ENCODE measurements around the gene BRAT1.

The BRAT1 gene

GRCh38 chr7:2542011-2542915 is 13.1 kb downstream of the BRAT1 start:
- Histone ChIP-seq H3K9me3 (ENCODE audit: insufficient read depth, low read depth, low read length) (peaks cover 3% of the 10 kb centered on the region), H3K36me3 (ENCODE audit: control insufficient read depth in 1 of 2, insufficient read depth in 2 of 2, low read length in 2 of 2) (peaks cover 80 to 81% of the 10 kb centered on the region in 2 experiments), H3K27ac (ENCODE audit: low read depth, low read length) (no peak overlapping the region), H3K4me3 (ENCODE audit: low read depth, low read length) (no peak overlapping the region), H3K4me1 (ENCODE audit: control insufficient read depth in 1 of 2, insufficient read depth in 2 of 2, low read length in 2 of 2) (no peaks in the 10 kb centered on the region), H3K4ac (ENCODE audit: low read depth, low read length) (no peak overlapping the region), H4K8ac (ENCODE audit: low read depth, low read length) (no peak overlapping the region), H2AK5ac (ENCODE audit: low read length) (no peak overlapping the region), H3K79me2 (ENCODE audit: control insufficient read depth, insufficient read depth, low read length, poor library complexity) (no peaks in the 10 kb centered on the region), H3K27me3 (ENCODE audit: insufficient read depth, low read length) (no peaks in the 10 kb centered on the region), H4K91ac (ENCODE audit: low read depth, low read length) (no peak overlapping the region), H3K23ac (ENCODE audit: low read length) (no peak overlapping the region), H2BK5ac (ENCODE audit: low read depth, low read length, poor library complexity) (no peak overlapping the region), H3K9ac (ENCODE audit: low read length) (no peak overlapping the region), H3K14ac (ENCODE audit: low read length) (no peak overlapping the region), H2BK12ac (ENCODE audit: low read length) (no peak overlapping the region), H2BK120ac (ENCODE audit: insufficient read depth, low read length, poor library complexity) (no peak overlapping the region), H3K79me1 (ENCODE audit: low read length) (no peaks in the 10 kb centered on the region), H3K18ac (ENCODE audit: low read length) (no peak overlapping the region), H4K12ac (ENCODE audit: low read depth, low read length) (no peak overlapping the region), H2AFZ (ENCODE audit: insufficient read depth, low read length, poor library complexity) (no peak overlapping the region), H3K4me2 (ENCODE audit: low read length) (no peak overlapping the region)
- DNase-seq = no peak
- WGBS (ENCODE audit: extremely low coverage, insufficient coverage, insufficient read length) = no CpG with 5 or more reads among the region's 25 CpGs

- Histone ChIP-seq H4K12ac (ENCODE audit: low read depth, low read length) (no peak overlapping the region), H3K4me3 (ENCODE audit: low read depth, low read length) (no peak overlapping the region), H2BK12ac (ENCODE audit: low read length) (no peak overlapping the region), H3K23ac (ENCODE audit: low read length) (no peak overlapping the region), H2AFZ (ENCODE audit: insufficient read depth, low read length, poor library complexity) (no peak overlapping the region), H2BK5ac (ENCODE audit: low read depth, low read length, poor library complexity) (no peak overlapping the region), H3K14ac (ENCODE audit: low read length) (no peak overlapping the region), H3K79me1 (ENCODE audit: low read length) (no peaks in the 10 kb centered on the region), H2AK5ac (ENCODE audit: low read length) (no peak overlapping the region), H3K36me3 (ENCODE audit: control insufficient read depth in 1 of 2, insufficient read depth in 2 of 2, low read length in 2 of 2) (peaks cover 74% of the 10 kb centered on the region in 2 experiments), H3K9ac (ENCODE audit: low read length) (no peak overlapping the region), H2BK120ac (ENCODE audit: insufficient read depth, low read length, poor library complexity) (no peak overlapping the region), H3K4me2 (ENCODE audit: low read length) (no peak overlapping the region), H3K4ac (ENCODE audit: low read depth, low read length) (no peak overlapping the region), H3K4me1 (ENCODE audit: control insufficient read depth in 1 of 2, insufficient read depth in 2 of 2, low read length in 2 of 2) (no peaks in the 10 kb centered on the region), H4K91ac (ENCODE audit: low read depth, low read length) (no peak overlapping the region), H3K18ac (ENCODE audit: low read length) (no peak overlapping the region), H3K79me2 (ENCODE audit: control insufficient read depth, insufficient read depth, low read length, poor library complexity) (no peaks in the 10 kb centered on the region), H3K9me3 (ENCODE audit: insufficient read depth, low read depth, low read length) (peaks cover 3% of the 10 kb centered on the region), H3K27ac (ENCODE audit: low read depth, low read length) (no peak overlapping the region), H3K27me3 (ENCODE audit: insufficient read depth, low read length) (no peaks in the 10 kb centered on the region), H4K8ac (ENCODE audit: low read depth, low read length) (no peak overlapping the region)
- no CpG with 5 or more reads among the region's 40 CpGs for WGBS (ENCODE audit: extremely low coverage, insufficient coverage, insufficient read length)
- no peak for DNase-seq
These were observed 13.9 kb downstream of the BRAT1 start for GRCh38 chr7:2541291-2542010.

GRCh38 chr7:2540641-2541051 is 14.7 kb downstream of the BRAT1 start:
- Histone ChIP-seq H3K18ac (ENCODE audit: low read length) (no peak overlapping the region), H3K4me1 (ENCODE audit: control insufficient read depth in 1 of 2, insufficient read depth in 2 of 2, low read length in 2 of 2) (no peaks in the 10 kb centered on the region), H4K12ac (ENCODE audit: low read depth, low read length) (no peak overlapping the region), H4K91ac (ENCODE audit: low read depth, low read length) (no peak overlapping the region), H3K79me1 (ENCODE audit: low read length) (no peaks in the 10 kb centered on the region), H3K4me2 (ENCODE audit: low read length) (no peak overlapping the region), H3K9me3 (ENCODE audit: insufficient read depth, low read depth, low read length) (peaks cover 3% of the 10 kb centered on the region), H2AK5ac (ENCODE audit: low read length) (no peak overlapping the region), H3K27me3 (ENCODE audit: insufficient read depth, low read length) (no peaks in the 10 kb centered on the region), H2BK120ac (ENCODE audit: insufficient read depth, low read length, poor library complexity) (no peak overlapping the region), H4K8ac (ENCODE audit: low read depth, low read length) (no peak overlapping the region), H3K9ac (ENCODE audit: low read length) (no peak overlapping the region), H2BK12ac (ENCODE audit: low read length) (no peak overlapping the region), H2BK5ac (ENCODE audit: low read depth, low read length, poor library complexity) (no peak overlapping the region), H3K36me3 (ENCODE audit: control insufficient read depth in 1 of 2, insufficient read depth in 2 of 2, low read length in 2 of 2) (peaks cover 67 to 68% of the 10 kb centered on the region in 2 experiments), H3K23ac (ENCODE audit: low read length) (no peak overlapping the region), H3K27ac (ENCODE audit: low read depth, low read length) (no peak overlapping the region), H3K14ac (ENCODE audit: low read length) (no peak overlapping the region), H3K4ac (ENCODE audit: low read depth, low read length) (no peak overlapping the region), H3K79me2 (ENCODE audit: control insufficient read depth, insufficient read depth, low read length, poor library complexity) (no peaks in the 10 kb centered on the region), H3K4me3 (ENCODE audit: low read depth, low read length) (no peak overlapping the region), H2AFZ (ENCODE audit: insufficient read depth, low read length, poor library complexity) (no peak overlapping the region)
- no peak for DNase-seq
- no CpG with 5 or more reads among the region's 19 CpGs for WGBS (ENCODE audit: extremely low coverage, insufficient coverage, insufficient read length)

GRCh38 chr7:2540133-2540532 is 15.2 kb downstream of the BRAT1 start:
- no peak overlapping the region for H2BK12ac ChIP-seq (ENCODE audit: low read length)
- no peaks in the 10 kb centered on the region for H3K79me2 ChIP-seq (ENCODE audit: control insufficient read depth, insufficient read depth, low read length, poor library complexity)
- H2BK120ac ChIP-seq (ENCODE audit: insufficient read depth, low read length, poor library complexity) = no peak overlapping the region
- no peak overlapping the region for H2AFZ ChIP-seq (ENCODE audit: insufficient read depth, low read length, poor library complexity)
- H3K36me3 ChIP-seq (ENCODE audit: control insufficient read depth in 1 of 2, insufficient read depth in 2 of 2, low read length in 2 of 2) = peaks cover 64 to 66% of the 10 kb centered on the region in 2 experiments
- H3K27me3 ChIP-seq (ENCODE audit: insufficient read depth, low read length) = no peaks in the 10 kb centered on the region
- no peak overlapping the region for H3K14ac ChIP-seq (ENCODE audit: low read length)
- H3K18ac ChIP-seq (ENCODE audit: low read length) = no peak overlapping the region
- H3K79me1 ChIP-seq (ENCODE audit: low read length) = no peaks in the 10 kb centered on the region
- no CpG with 5 or more reads among the region's 7 CpGs for WGBS (ENCODE audit: extremely low coverage, insufficient coverage, insufficient read length)
- H4K91ac ChIP-seq (ENCODE audit: low read depth, low read length) = no peak overlapping the region
- no peak overlapping the region for H4K12ac ChIP-seq (ENCODE audit: low read depth, low read length)
- H3K23ac ChIP-seq (ENCODE audit: low read length) = no peak overlapping the region
- no peak overlapping the region for H3K9ac ChIP-seq (ENCODE audit: low read length)
- no peak overlapping the region for H2AK5ac ChIP-seq (ENCODE audit: low read length)
- no peak overlapping the region for H3K27ac ChIP-seq (ENCODE audit: low read depth, low read length)
- no peak for DNase-seq
- H3K4me3 ChIP-seq (ENCODE audit: low read depth, low read length) = no peak overlapping the region
- H3K4me2 ChIP-seq (ENCODE audit: low read length) = no peak overlapping the region
- H4K8ac ChIP-seq (ENCODE audit: low read depth, low read length) = no peak overlapping the region
- no peaks in the 10 kb centered on the region for H3K4me1 ChIP-seq (ENCODE audit: control insufficient read depth in 1 of 2, insufficient read depth in 2 of 2, low read length in 2 of 2)
- H3K9me3 ChIP-seq (ENCODE audit: insufficient read depth, low read depth, low read length) = peaks cover 3% of the 10 kb centered on the region
- H3K4ac ChIP-seq (ENCODE audit: low read depth, low read length) = no peak overlapping the region
- no peak overlapping the region for H2BK5ac ChIP-seq (ENCODE audit: low read depth, low read length, poor library complexity)

All from trophoblast cell (in vitro differentiated cells and primary cell).